Loucy (cell line): Measurements from ENCODE around the gene ARHGAP15.

Experiments
- H2AFZ ChIP-seq: fragments of 200-600 bp; sonication (generic); 2 replicates; pipeline ENCODE4 v1.6.0; 2016; ENCODE audit warnings: antibody characterized with exemption, mild to moderate bottlenecking, low read length, moderate library complexity
- H3F3A ChIP-seq: fragments of 200-600 bp; 2 replicates; pipeline ENCODE4 v1.6.0; 2016; ENCODE audit warnings: antibody characterized with exemption, low read depth, mild to moderate bottlenecking
- H3K27me3 ChIP-seq: fragments of 200-600 bp; sonication (generic); 2 replicates; pipeline ENCODE4 v1.6.1; 2014; ENCODE audit warnings: low read length, mild to moderate bottlenecking; ENCODE audit not compliant: insufficient read depth, poor library complexity, severe bottlenecking
- H3K36me3 ChIP-seq: fragments of 200-600 bp; sonication (generic); 2 replicates; pipeline ENCODE4 v1.6.1; 2016; ENCODE audit warnings: low read length; ENCODE audit not compliant: insufficient read depth
- H3K4me1 ChIP-seq: fragments of 200-600 bp; sonication (generic); 2 replicates; pipeline ENCODE4 v1.5.1; 2014; ENCODE audit warnings: low read length, mild to moderate bottlenecking; ENCODE audit not compliant: insufficient read depth, poor library complexity, severe bottlenecking
- H3K4me2 ChIP-seq: fragments of 200-600 bp; sonication (generic); 2 replicates; pipeline ENCODE4 v1.6.0; 2014; ENCODE audit warnings: antibody characterized with exemption, low read length, low read depth, mild to moderate bottlenecking; ENCODE audit not compliant: poor library complexity, severe bottlenecking
- H3K4me3 ChIP-seq: fragments of 200-600 bp; sonication (generic); 2 replicates; pipeline ENCODE4 v1.5.1; 2014; ENCODE audit warnings: low read length, mild to moderate bottlenecking, mixed read lengths; ENCODE audit not compliant: poor library complexity, severe bottlenecking
- H3K79me2 ChIP-seq: fragments of 200-600 bp; sonication (generic); 2 replicates; pipeline ENCODE4 v1.6.1; 2014; ENCODE audit warnings: low read length; ENCODE audit not compliant: insufficient read depth
- H3K9ac ChIP-seq: fragments of 200-600 bp; sonication (generic); 2 replicates; pipeline ENCODE4 v1.6.0; 2014; ENCODE audit warnings: mild to moderate bottlenecking, low read depth, low read length, moderate library complexity; ENCODE audit not compliant: poor library complexity, severe bottlenecking
- H3K9me2 ChIP-seq: fragments of 200-600 bp; sonication (generic); replicated peaks from 2 replicates; pipeline ENCODE4 v1.6.1; 2016; ENCODE audit warnings: low read depth, low read length, mixed read lengths
- H3K9me3 ChIP-seq: fragments of 200-600 bp; sonication (generic); 2 replicates; pipeline ENCODE4 v1.6.1; 2014; ENCODE audit warnings: mild to moderate bottlenecking, antibody characterized with exemption, low read length, low read depth; ENCODE audit not compliant: insufficient read depth
- H4K20me1 ChIP-seq: fragments of 200-600 bp; sonication (generic); 2 replicates; pipeline ENCODE4 v1.6.0; 2014; ENCODE audit warnings: antibody characterized with exemption, low read length, mild to moderate bottlenecking; ENCODE audit not compliant: insufficient read depth, poor library complexity, severe bottlenecking
- EZH2phosphoT487 ChIP-seq: fragments of 200-600 bp; IDR thresholded peaks from 2 replicates; pipeline ENCODE4 v1.6.1; 2018; ENCODE audit warnings: antibody characterized with exemption, mild to moderate bottlenecking, moderate library complexity, borderline replicate concordance
- TF ChIP-seq, protein P1 (sequence below): fragments of 200-600 bp; sonication (generic); conservative IDR thresholded peaks from 2 replicates; pipeline ENCODE4 v1.5.1; 2014; ENCODE audit warnings: mild to moderate bottlenecking, antibody characterized with exemption, low read length

Gene ARHGAP15

DNA sequence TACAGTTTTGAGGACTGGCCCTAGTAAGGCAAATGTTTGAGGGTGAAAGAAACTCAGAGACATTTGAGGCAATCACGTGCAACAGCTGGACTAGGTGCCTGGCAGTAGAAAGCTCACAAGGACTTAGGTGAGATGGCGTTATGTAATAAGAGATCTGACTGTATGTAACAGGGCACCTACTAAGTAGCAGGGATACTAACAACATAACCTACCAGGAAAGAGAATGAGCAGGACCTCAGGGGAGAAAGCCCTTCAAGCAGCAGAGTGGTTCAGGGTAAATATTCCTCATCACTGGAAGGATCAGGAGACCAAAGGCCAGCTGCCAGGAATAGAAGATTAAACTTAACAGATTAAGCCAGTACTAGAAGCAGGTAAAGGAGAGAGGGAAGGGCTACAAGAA lies 53.4 kb downstream of the ARHGAP15 start:
- H3K9ac ChIP-seq = no peak overlapping the region
- H3K79me2 ChIP-seq = peaks cover 81% of the 10 kb centered on the region
- H4K20me1 ChIP-seq = peaks cover 25% of the 10 kb centered on the region
- peaks cover 44% of the 10 kb centered on the region for H3K36me3 ChIP-seq
- H3K9me3 ChIP-seq = peaks cover 3% of the 10 kb centered on the region; the same call in 1 of the 2 replicates
- H2AFZ ChIP-seq = no peak overlapping the region
- TF ChIP-seq, protein P1, sequence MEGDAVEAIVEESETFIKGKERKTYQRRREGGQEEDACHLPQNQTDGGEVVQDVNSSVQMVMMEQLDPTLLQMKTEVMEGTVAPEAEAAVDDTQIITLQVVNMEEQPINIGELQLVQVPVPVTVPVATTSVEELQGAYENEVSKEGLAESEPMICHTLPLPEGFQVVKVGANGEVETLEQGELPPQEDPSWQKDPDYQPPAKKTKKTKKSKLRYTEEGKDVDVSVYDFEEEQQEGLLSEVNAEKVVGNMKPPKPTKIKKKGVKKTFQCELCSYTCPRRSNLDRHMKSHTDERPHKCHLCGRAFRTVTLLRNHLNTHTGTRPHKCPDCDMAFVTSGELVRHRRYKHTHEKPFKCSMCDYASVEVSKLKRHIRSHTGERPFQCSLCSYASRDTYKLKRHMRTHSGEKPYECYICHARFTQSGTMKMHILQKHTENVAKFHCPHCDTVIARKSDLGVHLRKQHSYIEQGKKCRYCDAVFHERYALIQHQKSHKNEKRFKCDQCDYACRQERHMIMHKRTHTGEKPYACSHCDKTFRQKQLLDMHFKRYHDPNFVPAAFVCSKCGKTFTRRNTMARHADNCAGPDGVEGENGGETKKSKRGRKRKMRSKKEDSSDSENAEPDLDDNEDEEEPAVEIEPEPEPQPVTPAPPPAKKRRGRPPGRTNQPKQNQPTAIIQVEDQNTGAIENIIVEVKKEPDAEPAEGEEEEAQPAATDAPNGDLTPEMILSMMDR = no peak
- TF ChIP-seq EZH2phosphoT487 = no peak
- H3K9me2 ChIP-seq = no peaks in the 10 kb centered on the region
- H3K4me3 ChIP-seq = no peak overlapping the region
- H3K27me3 ChIP-seq = no peaks in the 10 kb centered on the region
- no peaks in the 10 kb centered on the region for H3F3A ChIP-seq
- no peak overlapping the region for H3K4me2 ChIP-seq
- no peaks in the 10 kb centered on the region for H3K4me1 ChIP-seq

DNA sequence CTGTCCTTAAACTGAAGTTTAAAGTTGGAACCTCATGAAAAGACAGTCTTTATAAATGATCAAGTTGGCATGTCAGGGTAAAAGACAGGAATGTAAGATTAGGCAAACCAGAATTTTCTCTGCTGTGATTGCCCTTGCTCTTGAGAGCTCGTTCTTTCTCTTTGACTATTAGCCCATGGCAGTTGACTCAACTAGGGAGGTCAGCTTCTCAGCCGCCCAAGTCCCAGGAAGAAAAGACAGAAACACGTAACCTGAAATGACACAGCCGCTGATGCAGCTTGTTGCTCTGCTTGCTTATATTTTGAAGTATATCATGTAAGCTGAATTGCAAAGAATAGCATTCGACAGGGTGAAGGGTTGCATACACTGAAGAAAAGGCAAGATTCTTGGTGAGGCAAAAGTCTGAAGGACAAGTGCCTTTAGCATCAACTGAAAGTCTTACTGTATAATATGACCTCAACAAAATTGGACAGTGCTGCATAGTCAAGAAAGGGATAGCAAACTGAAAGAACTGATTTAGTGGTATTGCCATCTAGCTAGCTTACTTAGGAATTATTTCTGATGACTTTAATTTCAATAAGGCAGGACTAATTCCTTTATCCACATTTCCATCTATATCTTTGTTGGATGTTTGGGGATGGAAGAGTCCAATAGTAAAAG lies 54.7 kb downstream of the ARHGAP15 start:
- Histone ChIP-seq H3K79me2 (peaks cover 79% of the 10 kb centered on the region), H3K4me1 (no peaks in the 10 kb centered on the region), H3K9ac (no peak overlapping the region), H3F3A (no peaks in the 10 kb centered on the region), H3K4me2 (no peak overlapping the region), H3K4me3 (no peak overlapping the region), H3K9me3 (peaks cover 3% of the 10 kb centered on the region; the same call in 1 of the 2 replicates), H3K36me3 (peaks cover 36% of the 10 kb centered on the region), H3K27me3 (no peaks in the 10 kb centered on the region), H3K9me2 (no peaks in the 10 kb centered on the region), H4K20me1 (peaks cover 18% of the 10 kb centered on the region), H2AFZ (no peak overlapping the region)
- TF ChIP-seq EZH2phosphoT487 = no peak
- TF ChIP-seq, protein P1 = no peak

- H3F3A ChIP-seq = no peaks in the 10 kb centered on the region
- peaks cover 33% of the 10 kb centered on the region; the same call in 1 of the 2 replicates for H3K36me3 ChIP-seq
- no peak overlapping the region for H2AFZ ChIP-seq
- H3K27me3 ChIP-seq = no peaks in the 10 kb centered on the region
- no peak for TF ChIP-seq EZH2phosphoT487
- TF ChIP-seq, protein P1 = no peak
- peaks cover 77% of the 10 kb centered on the region for H3K79me2 ChIP-seq
- no peaks in the 10 kb centered on the region for H3K9me3 ChIP-seq
- peaks cover 18% of the 10 kb centered on the region for H4K20me1 ChIP-seq
- H3K4me1 ChIP-seq = no peaks in the 10 kb centered on the region
- H3K9ac ChIP-seq = no peak overlapping the region
- H3K4me3 ChIP-seq = no peak overlapping the region
- no peaks in the 10 kb centered on the region for H3K9me2 ChIP-seq
- H3K4me2 ChIP-seq = no peak overlapping the region
Observed at GRCh38 chr2:143186876-143187275, 57.7 kb downstream of the ARHGAP15 start.
